ENCODE data around the gene MRPL41. TPM values are rescaled to one million over a fixed set of nuclear protein-coding genes. Genes with fewer than 3 reads are reported as not detected.
"Not testable (repeated sequence)": the region's sequence is repeated elsewhere in the genome, so short reads cannot be mapped to it uniquely, and the experiment has no call there.

MRPL41 gene
- total and polyA plus RNA-seq, 2 experiments from 2014 or later, result 42.9 to 97.6 TPM

- Histone ChIP-seq H3K9me2 (ENCODE audit: insufficient read depth) (no peaks in the 10 kb centered on the region), H2AFZ (no peak overlapping the region), H3F3A (ENCODE audit: insufficient read depth) (no peaks in the 10 kb centered on the region), H3K79me2 (ENCODE audit: insufficient read depth) (no peaks in the 10 kb centered on the region), H3K9me3 (ENCODE audit: low read depth) (no peaks in the 10 kb centered on the region), H3K27ac (no peak overlapping the region), H3K4me1 (ENCODE audit: insufficient read depth) (peaks cover 4% of the 10 kb centered on the region; the same call in 1 of the 2 replicates), H3K27me3 (replicated peaks; ENCODE audit: insufficient read depth) (no peaks in the 10 kb centered on the region), H3K4me3 (no peak overlapping the region), H3K4me2 (ENCODE audit: unreplicated experiment) (no peak overlapping the region), H4K20me1 (ENCODE audit: insufficient read depth) (no peaks in the 10 kb centered on the region), H3K36me3 (ENCODE audit: low read depth) (no peaks in the 10 kb centered on the region), H3K9ac (no peak overlapping the region)
- no peak for DNase-seq
- in situ Hi-C loops (cut with MboI), result no loop called here
- WGBS, 2 experiments (ENCODE audit: low coverage in 1 of 2, low lambda C conversion rate in 2 of 2, missing lambda C conversion rate in 2 of 2), result 83 to 86% methylated on average over 24 to 25 of the region's 25 CpGs
- TF ChIP-seq EZH2 (IDR thresholded peaks at IDR 0.05; ENCODE audit: insufficient read depth, poor library complexity, severe bottlenecking), result no peak
- no peak for TF ChIP-seq EZH2phosphoT487 (IDR thresholded peaks at IDR 0.05; ENCODE audit: insufficient read depth, low read depth)
These were observed 39.8 kb upstream of the MRPL41 start for GRCh38 chr9:137511758-137512463.

DNA sequence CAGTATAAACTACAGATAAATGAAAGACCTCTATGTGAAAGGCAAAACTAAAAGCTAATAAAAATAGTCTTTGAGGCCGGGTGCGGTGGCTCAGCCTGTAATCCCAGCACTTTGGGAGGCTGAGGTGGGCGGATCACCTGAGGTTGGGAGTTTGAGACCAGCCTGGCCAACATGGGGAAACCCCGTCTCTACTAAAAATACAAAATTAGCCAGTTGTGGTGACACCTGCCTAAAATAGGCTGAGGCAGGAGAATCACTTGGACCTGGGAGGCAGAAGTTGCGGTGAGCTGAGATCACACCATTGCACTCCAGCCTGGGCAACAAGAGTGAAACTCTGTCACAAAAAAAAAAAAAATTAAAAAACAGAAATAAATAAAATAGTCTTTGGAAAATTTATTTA, 38.5 kb upstream of the MRPL41 start:
- H3F3A ChIP-seq (ENCODE audit: insufficient read depth); H3K36me3 ChIP-seq (ENCODE audit: low read depth); H3K27me3 ChIP-seq (replicated peaks; ENCODE audit: insufficient read depth); H3K9me3 ChIP-seq (ENCODE audit: low read depth); H2AFZ ChIP-seq; DNase-seq; H3K27ac ChIP-seq; H3K9me2 ChIP-seq (ENCODE audit: insufficient read depth); H4K20me1 ChIP-seq (ENCODE audit: insufficient read depth); H3K4me3 ChIP-seq; H3K9ac ChIP-seq; H3K79me2 ChIP-seq (ENCODE audit: insufficient read depth); in situ Hi-C loops (cut with MboI); H3K4me1 ChIP-seq (ENCODE audit: insufficient read depth); H3K4me2 ChIP-seq (ENCODE audit: unreplicated experiment): not testable (repeated sequence)
- WGBS, 2 experiments (ENCODE audit: low coverage in 1 of 2, low lambda C conversion rate in 2 of 2, missing lambda C conversion rate in 2 of 2), result 84 to 89% methylated on average over 5 of the region's 5 CpGs

GRCh38 chr9:137513801-137514570, 37.7 kb upstream of the MRPL41 start:
- H3K27me3 ChIP-seq (replicated peaks; ENCODE audit: insufficient read depth); H3K9me3 ChIP-seq (ENCODE audit: low read depth); H4K20me1 ChIP-seq (ENCODE audit: insufficient read depth); H3K36me3 ChIP-seq (ENCODE audit: low read depth); H3K4me1 ChIP-seq (ENCODE audit: insufficient read depth); H3K9me2 ChIP-seq (ENCODE audit: insufficient read depth); H2AFZ ChIP-seq; in situ Hi-C loops (cut with MboI); H3K9ac ChIP-seq; DNase-seq; H3F3A ChIP-seq (ENCODE audit: insufficient read depth); H3K27ac ChIP-seq; H3K4me2 ChIP-seq (ENCODE audit: unreplicated experiment); H3K4me3 ChIP-seq; H3K79me2 ChIP-seq (ENCODE audit: insufficient read depth): not testable (repeated sequence)
- WGBS, 2 experiments (ENCODE audit: low coverage in 1 of 2, low lambda C conversion rate in 2 of 2, missing lambda C conversion rate in 2 of 2), result 66 to 84% methylated on average over 18 to 42 of the region's 42 CpGs

DNA sequence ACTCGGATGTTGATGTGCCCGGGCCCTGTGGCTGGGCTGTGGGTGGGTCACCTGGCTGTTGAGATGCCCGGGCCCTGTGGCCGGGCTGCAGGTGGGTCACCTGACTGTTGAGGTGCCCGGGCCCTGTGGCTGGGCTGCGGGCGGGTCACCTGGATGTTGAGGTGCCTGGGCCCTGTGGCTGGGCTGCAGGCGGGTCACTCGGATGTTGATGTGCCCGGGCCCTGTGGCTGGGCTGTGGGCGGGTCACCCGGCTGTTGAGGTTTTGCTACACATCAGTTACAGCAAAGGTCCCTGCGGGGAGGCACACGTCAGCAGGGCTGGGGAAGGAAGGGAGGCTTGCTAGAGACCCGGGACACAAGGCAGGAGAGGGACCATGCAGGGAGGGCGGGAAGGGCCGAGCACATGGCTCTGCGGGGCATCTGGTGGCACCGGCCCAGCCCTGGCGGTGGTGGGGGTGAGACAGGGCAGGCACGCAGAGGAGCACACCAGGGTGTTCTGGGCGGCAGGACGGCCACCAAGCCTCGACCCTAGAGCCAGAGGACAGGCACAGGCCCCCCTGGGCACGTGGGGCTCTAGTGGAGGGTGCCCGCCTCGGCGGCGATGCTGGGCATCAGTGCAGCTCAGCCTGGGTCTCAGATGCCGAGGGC, 36.9 kb upstream of the MRPL41 start:
- Histone ChIP-seq H3K4me2 (ENCODE audit: unreplicated experiment) (no peak overlapping the region), H2AFZ (no peak overlapping the region), H3K9me2 (ENCODE audit: insufficient read depth) (no peaks in the 10 kb centered on the region), H3K36me3 (ENCODE audit: low read depth) (no peaks in the 10 kb centered on the region), H3K9me3 (ENCODE audit: low read depth) (no peaks in the 10 kb centered on the region), H3F3A (ENCODE audit: insufficient read depth) (no peaks in the 10 kb centered on the region), H3K4me1 (ENCODE audit: insufficient read depth) (no peaks in the 10 kb centered on the region), H3K79me2 (ENCODE audit: insufficient read depth) (no peaks in the 10 kb centered on the region), H3K27me3 (replicated peaks; ENCODE audit: insufficient read depth) (no peaks in the 10 kb centered on the region), H4K20me1 (ENCODE audit: insufficient read depth) (no peaks in the 10 kb centered on the region), H3K27ac (no peak overlapping the region), H3K4me3 (no peak overlapping the region), H3K9ac (no peak overlapping the region)
- 85 to 87% methylated on average over 14 to 28 of the region's 30 CpGs for WGBS, 2 experiments (ENCODE audit: low coverage in 1 of 2, low lambda C conversion rate in 2 of 2, missing lambda C conversion rate in 2 of 2)
- no peak for TF ChIP-seq EZH2 (IDR thresholded peaks at IDR 0.05; ENCODE audit: insufficient read depth, poor library complexity, severe bottlenecking)
- no peak for TF ChIP-seq EZH2phosphoT487 (IDR thresholded peaks at IDR 0.05; ENCODE audit: insufficient read depth, low read depth)
- no peak for DNase-seq
- in situ Hi-C loops (cut with MboI), result no loop called here

All from GM23248 (cell line).